ENCODE measurements around the gene APOL6.
"Not testable (repeated sequence)": the region's sequence is repeated elsewhere in the genome, so short reads cannot be mapped to it uniquely, and the experiment has no call there.

Gene APOL6

DNA sequence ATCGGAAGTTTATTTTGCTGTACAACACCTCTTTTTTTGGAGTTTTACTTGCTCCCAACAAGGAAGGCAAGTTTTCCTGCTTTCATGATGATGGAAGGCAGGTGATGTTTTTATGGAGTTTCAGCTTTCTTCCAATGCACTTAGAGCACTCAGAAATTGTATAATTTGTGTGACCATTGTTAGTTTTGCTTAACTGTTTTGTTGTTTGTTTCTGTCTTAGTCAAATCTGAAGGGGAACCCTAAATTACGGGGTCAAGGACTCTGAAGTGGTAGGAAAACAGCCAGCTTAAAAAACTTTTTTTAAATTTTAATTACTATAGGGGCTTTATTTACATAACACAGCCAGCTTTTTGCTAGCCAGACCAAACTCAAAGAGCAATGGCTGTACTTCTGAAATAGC lies 14.7 kb downstream of the APOL6 start:
- H3K4me3 Mint-ChIP-seq = no peak overlapping the region
- H3K27ac Mint-ChIP-seq = no peak overlapping the region
- H3K9me3 Mint-ChIP-seq = peaks cover 2% of the 10 kb centered on the region
- H3K4me1 Mint-ChIP-seq = peaks cover 13% of the 10 kb centered on the region
- H3K27me3 Mint-ChIP-seq = no peaks in the 10 kb centered on the region
- ATAC-seq (ENCODE audit: low read depth) (no peak), DNase-seq (ENCODE audit: low spot score in 2 of 2) (no peak)
- peaks cover 50% of the 10 kb centered on the region for H3K36me3 Mint-ChIP-seq

DNA sequence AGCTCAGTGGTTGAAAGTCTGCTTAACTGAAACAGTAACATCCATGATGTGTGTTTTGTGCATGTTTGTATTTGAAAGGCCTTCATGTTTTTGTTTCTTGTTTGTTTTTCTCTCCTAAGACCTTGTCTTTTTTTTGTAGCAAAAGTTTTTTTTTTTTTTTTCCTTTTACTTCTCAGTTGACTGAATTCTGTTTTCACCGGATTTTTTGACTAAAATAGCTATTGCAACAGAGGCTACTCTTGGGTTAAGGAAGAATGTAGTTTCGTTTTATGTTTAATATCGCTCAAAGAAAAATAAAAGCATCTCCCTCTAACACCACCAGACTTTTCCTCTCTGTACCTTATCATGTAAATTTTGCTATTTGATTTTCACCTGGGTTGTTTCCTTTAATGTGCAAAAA lies 15.1 kb downstream of the APOL6 start:
- H3K36me3 Mint-ChIP-seq = peaks cover 48% of the 10 kb centered on the region
- DNase-seq (ENCODE audit: low spot score in 2 of 2) (no peak), ATAC-seq (ENCODE audit: low read depth) (no peak)
- no peak overlapping the region for H3K27ac Mint-ChIP-seq
- peaks cover 13% of the 10 kb centered on the region for H3K4me1 Mint-ChIP-seq
- H3K9me3 Mint-ChIP-seq = peaks cover 2% of the 10 kb centered on the region
- H3K27me3 Mint-ChIP-seq = no peaks in the 10 kb centered on the region
- no peak overlapping the region for H3K4me3 Mint-ChIP-seq

DNA sequence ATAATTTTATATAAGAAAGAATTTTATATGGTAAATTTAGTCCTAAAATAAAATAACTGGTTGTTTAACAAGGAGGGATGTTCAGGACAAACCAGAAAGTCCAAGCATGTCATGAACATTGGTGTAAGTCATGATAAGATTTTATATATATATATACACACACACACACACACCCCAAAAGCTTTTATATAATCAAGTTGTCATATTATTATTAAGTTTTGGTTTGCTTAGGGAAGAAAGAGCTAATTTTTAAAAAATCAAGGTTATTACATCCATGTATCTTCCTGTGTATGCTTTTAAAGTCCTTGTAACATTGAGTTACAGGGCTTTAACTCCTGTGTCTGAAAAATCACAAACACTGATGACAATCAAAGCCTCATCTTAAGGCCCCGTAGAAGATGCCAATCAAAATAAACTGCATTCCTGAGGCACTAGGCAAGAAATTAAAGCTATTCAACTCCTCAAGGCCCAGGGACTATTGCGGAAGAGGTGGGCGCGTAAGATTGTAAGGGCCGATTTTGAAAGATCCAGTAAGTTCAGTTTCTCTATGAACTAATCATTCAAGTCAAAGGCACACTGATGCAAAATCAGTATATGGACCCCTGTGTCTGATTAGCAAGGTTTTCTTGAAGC lies 16.8 kb downstream of the APOL6 start:
- H3K4me3 Mint-ChIP-seq = no peak overlapping the region
- peaks cover 2% of the 10 kb centered on the region for H3K9me3 Mint-ChIP-seq
- no peaks in the 10 kb centered on the region for H3K27me3 Mint-ChIP-seq
- no peak for DNase-seq (ENCODE audit: low spot score in 2 of 2)
- H3K27ac Mint-ChIP-seq = no peak overlapping the region
- H3K4me1 Mint-ChIP-seq = peaks cover 13% of the 10 kb centered on the region
- ATAC-seq (ENCODE audit: low read depth) = no peak
- H3K36me3 Mint-ChIP-seq = peaks cover 35% of the 10 kb centered on the region

DNA sequence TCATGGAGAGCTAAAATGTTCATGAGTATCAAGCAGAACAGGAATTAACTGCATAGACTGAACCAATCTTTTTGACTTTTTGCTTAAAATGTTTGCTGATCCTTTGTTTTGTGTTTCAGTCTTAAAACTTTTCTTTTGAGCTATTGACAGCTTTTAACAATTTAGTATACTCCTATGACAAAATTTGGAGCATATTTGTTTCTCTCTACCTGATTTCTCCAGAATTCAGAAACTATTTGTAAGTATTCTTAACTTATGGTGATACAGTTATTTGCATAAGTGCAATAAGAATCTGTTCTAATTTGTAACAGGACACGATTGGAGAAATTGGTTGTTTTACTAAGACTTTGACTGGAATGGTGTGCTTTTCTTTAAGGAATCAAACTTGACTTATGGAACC lies 18.5 kb downstream of the APOL6 start:
- H3K9me3 Mint-ChIP-seq; DNase-seq (ENCODE audit: low spot score in 2 of 2); H3K4me1 Mint-ChIP-seq; H3K27me3 Mint-ChIP-seq; ATAC-seq (ENCODE audit: low read depth); H3K27ac Mint-ChIP-seq; H3K4me3 Mint-ChIP-seq: not testable (repeated sequence)
- H3K36me3 Mint-ChIP-seq = peaks cover 29% of the 10 kb centered on the region

GRCh38 chr22:35674335-35674734 lies 26.1 kb downstream of the APOL6 start:
- Mint-ChIP-seq H3K27ac (no peak overlapping the region), H3K27me3 (peaks cover 1% of the 10 kb centered on the region), H3K4me3 (no peak overlapping the region), H3K9me3 (peaks cover 6% of the 10 kb centered on the region), H3K36me3 (peaks cover 2% of the 10 kb centered on the region), H3K4me1 (peaks cover 3% of the 10 kb centered on the region)
- no peak for DNase-seq (ENCODE audit: low spot score in 2 of 2)
- no peak for ATAC-seq (ENCODE audit: low read depth)

GRCh38 chr22:35676065-35676464 lies 27.8 kb downstream of the APOL6 start:
- ATAC-seq (ENCODE audit: low read depth); H3K27me3 Mint-ChIP-seq; H3K9me3 Mint-ChIP-seq; DNase-seq (ENCODE audit: low spot score in 2 of 2); H3K36me3 Mint-ChIP-seq; H3K4me1 Mint-ChIP-seq; H3K4me3 Mint-ChIP-seq; H3K27ac Mint-ChIP-seq: not testable (repeated sequence)

DNA sequence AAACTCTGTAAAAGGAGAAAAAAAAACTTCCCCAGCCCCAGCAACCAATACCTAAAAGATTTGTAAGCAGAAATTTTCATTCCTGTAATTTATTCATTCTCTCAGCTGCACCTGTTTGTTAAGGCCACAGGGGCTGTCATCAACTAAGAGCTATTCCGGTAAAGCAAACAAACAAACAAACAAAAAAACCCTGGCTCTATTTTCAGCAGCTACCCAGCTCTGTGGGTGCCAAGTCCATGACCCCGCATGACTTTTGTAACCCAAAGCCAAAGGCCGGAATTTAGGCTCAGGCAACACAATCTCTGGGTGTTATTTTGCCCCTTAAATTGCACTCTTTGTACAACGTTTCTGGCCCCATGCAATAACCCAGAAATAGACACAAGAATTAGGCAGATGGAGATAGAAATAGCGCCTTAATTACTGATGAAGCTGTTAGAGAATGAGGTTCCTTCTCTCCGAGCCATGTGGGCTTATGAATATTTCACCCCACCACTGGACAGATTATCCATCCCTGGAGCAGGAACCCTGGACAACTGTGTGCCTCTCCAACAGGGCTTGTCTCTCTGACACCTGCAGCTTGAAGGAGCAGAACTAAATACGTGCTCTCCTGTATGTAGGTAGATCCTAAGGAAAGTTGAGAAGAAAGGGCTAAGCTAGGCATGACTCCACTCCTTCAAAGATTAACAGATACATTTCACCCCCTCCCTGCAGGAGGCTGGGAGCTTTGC lies 29.4 kb downstream of the APOL6 start:
- no peak overlapping the region for H3K27ac Mint-ChIP-seq
- H3K27me3 Mint-ChIP-seq = peaks cover 5% of the 10 kb centered on the region
- no peak for DNase-seq (ENCODE audit: low spot score in 2 of 2)
- H3K4me1 Mint-ChIP-seq = peaks cover 3% of the 10 kb centered on the region
- H3K9me3 Mint-ChIP-seq = peaks cover 10% of the 10 kb centered on the region
- peaks cover 2% of the 10 kb centered on the region for H3K36me3 Mint-ChIP-seq
- ATAC-seq (ENCODE audit: low read depth) = no peak
- H3K4me3 Mint-ChIP-seq = no peak overlapping the region

DNA sequence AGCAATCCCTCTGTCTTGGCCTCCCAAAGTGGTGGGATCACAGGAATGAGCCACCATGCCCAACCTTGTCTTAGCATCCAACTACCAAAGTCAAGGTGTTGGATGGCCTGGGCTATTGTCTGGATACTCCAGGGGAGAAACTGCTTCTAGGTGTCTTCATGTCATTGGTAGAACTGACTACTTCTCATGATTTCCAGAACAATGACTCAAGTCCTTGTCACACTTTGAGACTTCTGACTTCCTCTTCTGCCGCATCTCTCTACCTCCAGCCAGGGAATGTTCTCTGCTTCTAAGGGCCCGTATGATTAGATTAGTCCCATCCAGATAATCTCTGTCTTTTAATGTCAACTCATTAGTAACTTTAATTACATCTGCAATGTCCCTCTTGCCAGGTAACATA lies 30.6 kb downstream of the APOL6 start:
- Mint-ChIP-seq H3K9me3 (peaks cover 13% of the 10 kb centered on the region), H3K27me3 (peaks cover 12% of the 10 kb centered on the region), H3K36me3 (peaks cover 6% of the 10 kb centered on the region), H3K27ac (no peak overlapping the region), H3K4me3 (no peak overlapping the region), H3K4me1 (peaks cover 10% of the 10 kb centered on the region)
- DNase-seq (ENCODE audit: low spot score in 2 of 2) = no peak
- ATAC-seq (ENCODE audit: low read depth) = no peak

DNA sequence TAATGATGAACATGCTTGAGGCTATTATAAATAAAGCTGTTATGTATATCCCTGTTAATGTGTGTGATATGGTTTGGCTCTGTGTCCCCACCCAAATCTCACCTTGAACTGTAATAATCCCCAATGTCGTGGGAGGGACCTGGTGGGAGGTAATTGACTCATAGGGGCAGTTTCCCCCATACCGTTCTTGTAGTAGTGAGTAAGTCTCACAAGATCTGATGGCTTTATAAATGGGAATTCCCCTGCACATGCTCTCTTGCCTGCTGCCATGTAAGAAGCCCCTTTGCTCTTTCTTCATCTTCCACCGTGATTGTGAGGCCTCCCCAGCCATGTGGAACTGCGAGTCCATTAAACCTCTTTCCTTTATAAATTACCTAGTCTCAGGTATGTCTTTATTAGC lies 31.2 kb downstream of the APOL6 start:
- not testable (repeated sequence) for H3K36me3 Mint-ChIP-seq; DNase-seq (ENCODE audit: low spot score in 2 of 2); H3K27ac Mint-ChIP-seq; ATAC-seq (ENCODE audit: low read depth); H3K4me3 Mint-ChIP-seq
- Mint-ChIP-seq H3K4me1 (peaks cover 12% of the 10 kb centered on the region), H3K9me3 (peaks cover 11% of the 10 kb centered on the region), H3K27me3 (peaks cover 15% of the 10 kb centered on the region)

DNA sequence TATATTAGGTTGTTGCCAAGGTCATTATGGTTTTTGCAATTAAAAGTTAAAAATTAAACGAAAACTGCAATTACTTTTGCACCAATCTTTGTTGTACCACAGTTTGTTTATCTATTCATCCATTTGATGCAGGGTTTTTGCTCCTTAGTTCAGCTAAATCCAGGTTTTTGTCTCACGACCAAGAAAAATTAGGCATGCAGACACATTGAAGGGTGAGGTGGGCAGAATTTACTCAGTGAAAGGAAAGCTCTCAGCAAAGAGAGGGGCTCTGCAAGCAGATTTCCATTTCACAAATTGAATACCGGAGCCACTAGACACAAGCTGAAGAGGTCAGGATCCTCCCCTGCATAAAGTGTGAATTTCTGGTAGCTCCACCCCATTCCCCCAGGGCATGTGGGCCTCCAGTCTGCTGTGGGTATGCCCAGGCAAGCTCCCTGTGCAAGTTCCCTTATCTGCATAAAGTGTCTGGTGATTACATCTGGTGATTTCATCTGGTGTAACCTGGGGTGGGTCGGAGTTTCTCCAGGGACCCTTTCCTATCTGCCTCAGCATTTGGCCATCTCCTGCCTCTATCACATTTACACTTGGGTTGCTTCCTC lies 33.3 kb downstream of the APOL6 start:
- Mint-ChIP-seq H3K36me3 (peaks cover 4% of the 10 kb centered on the region), H3K4me3 (no peak overlapping the region), H3K9me3 (peaks cover 7% of the 10 kb centered on the region), H3K27ac (no peak overlapping the region), H3K27me3 (peaks cover 15% of the 10 kb centered on the region), H3K4me1 (peaks cover 21% of the 10 kb centered on the region)
- DNase-seq (ENCODE audit: low spot score in 2 of 2) (no peak), ATAC-seq (ENCODE audit: low read depth) (no peak)

- Mint-ChIP-seq H3K36me3 (peaks cover 4% of the 10 kb centered on the region), H3K9me3 (peaks cover 10% of the 10 kb centered on the region), H3K27me3 (peaks cover 15% of the 10 kb centered on the region), H3K27ac (peak overlapping the region; percentile 0), H3K4me3 (no peak overlapping the region), H3K4me1 (peaks cover 22% of the 10 kb centered on the region)
- no peak for ATAC-seq (ENCODE audit: low read depth)
- DNase-seq (ENCODE audit: low spot score in 2 of 2) = no peak
Observed at GRCh38 chr22:35683560-35683959, 35.3 kb downstream of the APOL6 start.

GRCh38 chr22:35684270-35684700 lies 36.0 kb downstream of the APOL6 start:
- no peak overlapping the region for H3K4me3 Mint-ChIP-seq
- H3K27ac Mint-ChIP-seq = no peak overlapping the region
- H3K36me3 Mint-ChIP-seq = peaks cover 4% of the 10 kb centered on the region
- DNase-seq (ENCODE audit: low spot score in 2 of 2) (no peak), ATAC-seq (ENCODE audit: low read depth) (no peak)
- peaks cover 10% of the 10 kb centered on the region for H3K9me3 Mint-ChIP-seq
- peaks cover 22% of the 10 kb centered on the region for H3K4me1 Mint-ChIP-seq
- H3K27me3 Mint-ChIP-seq = peaks cover 13% of the 10 kb centered on the region

DNA sequence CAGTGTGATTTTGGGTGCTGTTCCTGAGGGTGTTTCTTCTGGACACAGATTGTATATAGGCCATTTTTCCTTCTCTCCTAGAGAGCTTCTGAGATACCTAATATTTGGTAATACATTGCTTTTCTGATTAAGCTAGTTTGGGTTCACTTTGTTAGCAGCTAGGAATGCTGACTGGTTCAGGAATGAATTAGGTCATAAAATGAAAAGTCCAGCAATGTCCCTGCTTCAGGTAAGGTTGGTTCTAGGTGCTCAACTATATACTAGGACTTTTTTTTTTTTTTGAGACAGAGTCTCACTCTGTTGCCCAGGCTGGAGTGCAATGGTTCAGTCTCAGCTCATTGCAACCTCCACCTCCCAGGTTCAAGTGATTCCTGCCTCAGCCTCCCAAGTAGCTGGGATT lies 36.5 kb downstream of the APOL6 start:
- no peak overlapping the region for H3K27ac Mint-ChIP-seq
- H3K27me3 Mint-ChIP-seq = peaks cover 13% of the 10 kb centered on the region
- H3K4me1 Mint-ChIP-seq = peaks cover 24% of the 10 kb centered on the region
- DNase-seq (ENCODE audit: low spot score in 2 of 2) = no peak
- ATAC-seq (ENCODE audit: low read depth) = no peak
- peaks cover 10% of the 10 kb centered on the region for H3K9me3 Mint-ChIP-seq
- H3K4me3 Mint-ChIP-seq = no peak overlapping the region
- H3K36me3 Mint-ChIP-seq = peaks cover 4% of the 10 kb centered on the region

DNA sequence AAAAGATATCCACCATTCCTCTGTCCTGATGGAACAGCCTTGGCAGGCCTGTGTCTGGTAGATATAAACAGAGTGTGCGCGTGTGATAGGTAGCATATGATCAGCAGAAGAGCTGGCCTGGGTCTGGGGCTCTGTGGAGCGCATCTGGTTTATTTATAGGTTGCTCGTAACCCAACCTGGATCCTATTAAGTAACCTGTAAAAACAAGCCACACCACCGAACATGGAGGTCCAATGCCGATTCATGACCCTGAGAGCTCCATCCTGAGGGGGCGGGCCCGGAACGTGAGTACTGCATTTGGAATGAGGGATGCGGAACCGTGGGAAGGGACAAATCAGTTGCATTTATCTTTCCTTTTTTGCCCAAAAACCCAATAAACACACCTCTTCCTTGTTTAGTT lies 37.5 kb downstream of the APOL6 start:
- peaks cover 4% of the 10 kb centered on the region for H3K36me3 Mint-ChIP-seq
- peaks cover 13% of the 10 kb centered on the region for H3K27me3 Mint-ChIP-seq
- peaks cover 9% of the 10 kb centered on the region for H3K9me3 Mint-ChIP-seq
- H3K4me3 Mint-ChIP-seq = no peak overlapping the region
- no peak for ATAC-seq (ENCODE audit: low read depth)
- no peak for DNase-seq (ENCODE audit: low spot score in 2 of 2)
- no peak overlapping the region for H3K27ac Mint-ChIP-seq
- peaks cover 24% of the 10 kb centered on the region for H3K4me1 Mint-ChIP-seq
